Brain microvascular endothelial cell (primary cell): ENCODE data around the gene PICK1.

Experiments
- DNase-seq: peaks from one replicate; pipeline ENCODE4 v3.0.0-alpha.2; 2020
- H3K27ac ChIP-seq: fragments of 250-450 bp; sonication (Bioruptor Pico); 2 replicates; pipeline ENCODE4 v1.5.1; 2020; ENCODE audit warnings: mild to moderate bottlenecking, moderate library complexity
- H3K27me3 ChIP-seq: fragments of 250-450 bp; sonication (Bioruptor Pico); replicated peaks from 2 replicates; pipeline ENCODE4 v1.5.1; 2020; ENCODE audit warnings: mild to moderate bottlenecking
- H3K36me3 ChIP-seq: fragments of 250-450 bp; sonication (Bioruptor Pico); replicated peaks from 2 replicates; pipeline ENCODE4 v1.5.1; 2020; ENCODE audit warnings: mild to moderate bottlenecking
- H3K4me3 ChIP-seq: 2 replicates; pipeline ENCODE4 v1.5.1; 2011; ENCODE audit warnings: low read depth, mild to moderate bottlenecking, control low read depth, low read length, moderate library complexity
- in situ Hi-C: cut with HindIII; loops from 2 replicates; pipeline ENCODE4 v1.10.0; 2017; ENCODE audit warnings: low sequenced_read_pairs, low pct_ligation_motif_present
- TF ChIP-seq, protein P1 (sequence below): IDR thresholded peaks from 2 replicates; pipeline ENCODE4 v1.5.1; 2011; ENCODE audit warnings: low read depth, mild to moderate bottlenecking, moderate library complexity, low read length, control low read depth, inconsistent platforms; ENCODE audit errors: missing control alignments

The PICK1 gene

DNA sequence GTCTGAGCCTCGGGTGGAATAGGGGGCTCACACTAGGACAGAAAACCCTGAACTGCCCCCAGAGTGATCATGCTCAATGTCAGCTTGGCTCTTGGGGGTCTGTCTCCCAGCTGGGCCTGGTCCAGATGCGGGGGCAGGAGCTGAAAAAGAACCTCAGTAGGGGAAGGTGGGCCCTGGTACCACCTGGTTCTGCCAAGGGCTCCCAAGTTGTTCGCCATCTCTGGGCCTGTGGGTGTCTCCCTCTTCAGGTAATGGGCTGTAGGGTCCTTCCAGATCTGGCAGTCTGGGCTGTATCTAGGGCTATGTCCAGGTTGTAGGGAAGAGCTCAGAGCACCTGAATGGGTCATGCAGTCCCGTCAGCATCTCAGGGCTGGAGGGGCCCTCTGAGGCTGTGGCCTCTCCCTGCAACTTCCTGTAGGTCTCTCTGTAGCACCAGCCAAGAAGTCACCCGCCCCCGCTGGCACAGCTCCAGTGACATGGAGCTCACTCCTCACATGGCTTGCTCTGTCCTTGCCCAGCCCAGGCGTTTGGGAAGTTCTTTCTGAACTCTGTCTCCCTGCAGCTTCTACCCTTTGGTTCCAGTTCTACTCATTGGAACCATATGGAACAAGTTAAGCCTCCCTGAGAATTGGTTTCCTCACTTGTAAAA is 39.8 kb upstream of the PICK1 start:
- H3K27me3 ChIP-seq: no peaks in the 10 kb centered on the region
- peak; percentile 30 for DNase-seq
- H3K4me3 ChIP-seq: no peak overlapping the region
- no peaks in the 10 kb centered on the region for H3K36me3 ChIP-seq
- no peak overlapping the region for H3K27ac ChIP-seq
- in situ Hi-C loops: no loop called here
- TF ChIP-seq, protein P1, sequence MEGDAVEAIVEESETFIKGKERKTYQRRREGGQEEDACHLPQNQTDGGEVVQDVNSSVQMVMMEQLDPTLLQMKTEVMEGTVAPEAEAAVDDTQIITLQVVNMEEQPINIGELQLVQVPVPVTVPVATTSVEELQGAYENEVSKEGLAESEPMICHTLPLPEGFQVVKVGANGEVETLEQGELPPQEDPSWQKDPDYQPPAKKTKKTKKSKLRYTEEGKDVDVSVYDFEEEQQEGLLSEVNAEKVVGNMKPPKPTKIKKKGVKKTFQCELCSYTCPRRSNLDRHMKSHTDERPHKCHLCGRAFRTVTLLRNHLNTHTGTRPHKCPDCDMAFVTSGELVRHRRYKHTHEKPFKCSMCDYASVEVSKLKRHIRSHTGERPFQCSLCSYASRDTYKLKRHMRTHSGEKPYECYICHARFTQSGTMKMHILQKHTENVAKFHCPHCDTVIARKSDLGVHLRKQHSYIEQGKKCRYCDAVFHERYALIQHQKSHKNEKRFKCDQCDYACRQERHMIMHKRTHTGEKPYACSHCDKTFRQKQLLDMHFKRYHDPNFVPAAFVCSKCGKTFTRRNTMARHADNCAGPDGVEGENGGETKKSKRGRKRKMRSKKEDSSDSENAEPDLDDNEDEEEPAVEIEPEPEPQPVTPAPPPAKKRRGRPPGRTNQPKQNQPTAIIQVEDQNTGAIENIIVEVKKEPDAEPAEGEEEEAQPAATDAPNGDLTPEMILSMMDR: no peak

DNA sequence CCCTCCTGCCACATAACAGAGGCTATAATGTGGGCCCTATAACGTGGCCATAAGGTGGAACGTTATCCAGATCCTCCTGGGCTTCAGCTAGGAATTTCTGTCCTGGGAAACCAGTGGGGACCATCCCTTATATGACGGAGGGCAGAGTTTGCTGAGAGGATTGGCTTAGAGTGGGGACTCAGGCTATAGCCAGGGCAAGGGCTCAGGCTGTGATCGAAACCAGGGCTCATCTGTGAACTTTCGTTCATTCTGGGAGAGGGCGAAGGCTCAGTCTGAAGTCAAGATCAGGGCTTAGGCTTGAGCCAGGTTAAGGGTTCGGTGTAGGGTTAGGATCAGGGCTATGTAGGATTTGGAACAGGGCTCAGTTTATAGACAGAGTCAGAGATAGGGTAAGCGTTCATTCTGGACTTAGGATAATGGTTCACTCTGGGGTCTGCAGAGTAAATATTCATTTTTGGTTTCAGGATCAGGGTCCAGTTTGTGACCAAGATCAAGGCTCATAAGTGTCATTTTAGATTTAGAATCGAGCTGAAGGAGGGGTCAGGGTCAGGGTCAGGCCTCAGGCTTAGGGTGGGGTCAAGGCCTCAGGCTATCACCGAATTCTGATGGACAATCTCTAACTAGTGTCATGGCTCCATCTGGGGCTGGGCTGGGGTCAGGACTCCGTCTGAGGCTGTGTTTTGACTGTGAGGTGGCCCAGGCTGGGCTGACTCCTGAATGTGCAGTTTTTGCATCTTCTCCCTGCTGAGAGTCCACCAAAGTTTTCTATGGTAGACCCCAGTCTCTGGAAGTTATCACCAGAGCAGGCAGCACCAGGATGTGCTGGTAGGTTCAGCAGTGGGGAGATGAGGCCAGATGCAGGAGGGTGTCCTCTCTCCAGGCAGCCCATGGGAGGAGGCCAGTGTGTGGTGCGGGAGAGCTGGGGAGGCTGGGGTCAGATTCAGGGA is 39.0 kb upstream of the PICK1 start:
- TF ChIP-seq, protein P1: no peak
- no peak overlapping the region for H3K4me3 ChIP-seq
- no peaks in the 10 kb centered on the region for H3K36me3 ChIP-seq
- H3K27me3 ChIP-seq: no peaks in the 10 kb centered on the region
- in situ Hi-C loops: no loop called here
- no peak for DNase-seq
- H3K27ac ChIP-seq: no peak overlapping the region

DNA sequence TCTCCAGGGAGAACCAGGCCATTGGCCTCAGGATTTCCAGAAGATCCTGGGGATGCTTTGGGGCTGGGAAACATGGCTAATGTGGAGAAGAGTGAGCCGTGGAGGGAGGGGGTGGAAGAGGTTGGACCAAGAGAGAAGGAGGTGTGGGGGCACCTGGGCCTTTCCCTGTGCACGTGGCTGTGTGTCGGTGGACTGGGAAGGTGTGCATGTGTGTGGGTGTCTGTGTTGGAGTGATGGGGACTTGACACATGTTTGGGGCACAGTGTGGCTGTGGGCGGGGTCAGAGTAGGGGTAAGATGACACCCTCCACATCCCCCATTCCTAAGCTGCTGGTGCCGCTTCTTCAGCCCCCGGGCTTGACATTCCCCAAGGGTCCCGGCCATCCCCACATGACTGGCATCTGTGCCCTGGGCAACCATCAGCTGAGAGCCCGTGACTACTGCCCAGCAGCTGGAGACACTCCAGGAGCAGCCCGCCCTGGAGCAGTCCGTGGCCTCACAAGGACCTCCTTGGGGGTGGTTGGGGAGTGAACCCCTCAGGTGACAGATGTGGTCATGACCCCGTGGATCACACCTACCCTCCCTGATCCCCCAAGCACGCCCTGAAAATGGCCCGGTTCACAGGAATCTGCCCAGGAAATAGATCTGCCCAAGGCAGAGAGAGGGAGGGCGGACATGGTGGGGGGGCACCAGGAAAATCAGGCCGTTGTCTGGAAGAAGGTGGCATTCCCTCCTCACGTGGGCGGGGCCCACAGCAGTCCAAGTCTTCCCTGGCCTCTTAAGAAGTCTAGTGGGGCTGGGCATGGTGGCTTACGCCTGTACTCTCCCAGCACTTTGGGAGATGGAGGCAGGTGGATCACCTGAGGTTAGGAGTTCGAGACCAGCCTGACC is 38.0 kb upstream of the PICK1 start:
- Histone ChIP-seq H3K27me3 (no peaks in the 10 kb centered on the region), H3K4me3 (no peak overlapping the region), H3K27ac (no peak overlapping the region), H3K36me3 (no peaks in the 10 kb centered on the region)
- no peak for DNase-seq
- in situ Hi-C loops: no loop called here
- TF ChIP-seq, protein P1: no peak

DNA sequence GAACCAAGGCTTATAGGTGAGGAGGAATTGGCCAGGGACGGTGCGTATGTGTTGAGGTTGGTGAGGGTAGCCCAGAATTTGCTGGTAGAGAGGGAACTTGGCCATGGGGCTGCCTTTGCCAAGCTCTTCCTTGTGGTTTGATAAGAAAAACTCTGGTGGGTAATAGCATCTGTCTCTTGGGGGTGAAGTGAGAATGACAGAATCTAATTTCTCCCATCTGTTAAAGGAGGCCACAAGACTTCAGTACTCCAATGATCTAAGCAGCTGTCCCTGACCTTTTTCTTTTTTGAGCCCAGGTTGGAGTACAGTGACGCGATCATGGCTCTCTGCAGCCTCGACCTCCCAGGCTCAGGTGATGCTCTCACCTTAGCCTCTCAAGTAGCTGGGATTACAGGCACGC is 36.0 kb upstream of the PICK1 start:
- Histone ChIP-seq H3K27me3 (no peaks in the 10 kb centered on the region), H3K36me3 (no peaks in the 10 kb centered on the region), H3K27ac (no peak overlapping the region), H3K4me3 (no peak overlapping the region)
- TF ChIP-seq, protein P1: no peak
- no peak for DNase-seq
- in situ Hi-C loops: no loop called here

DNA sequence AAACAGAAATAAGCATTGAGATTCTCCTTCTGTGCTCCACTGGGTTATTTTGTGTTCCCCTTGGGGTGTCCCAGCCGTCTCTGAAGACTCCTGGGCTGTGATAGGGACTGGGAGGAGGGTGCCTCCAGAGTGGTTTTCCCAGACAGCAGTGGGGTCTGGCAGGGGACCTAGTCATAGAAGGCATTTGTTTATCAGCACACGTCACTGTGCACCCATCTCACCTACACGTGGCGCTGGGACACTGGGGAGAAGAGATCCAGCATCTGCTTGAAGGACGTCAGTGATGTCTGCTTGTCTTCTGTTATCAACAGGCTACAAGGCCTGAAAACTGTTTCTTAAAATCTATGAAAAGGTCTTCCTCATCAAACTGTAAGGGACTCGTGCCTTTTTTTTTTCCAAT is 34.2 kb upstream of the PICK1 start:
- H3K27ac ChIP-seq: no peak overlapping the region
- H3K27me3 ChIP-seq: no peaks in the 10 kb centered on the region
- in situ Hi-C loops: no loop called here
- H3K4me3 ChIP-seq: no peak overlapping the region
- DNase-seq: no peak
- H3K36me3 ChIP-seq: no peaks in the 10 kb centered on the region
- TF ChIP-seq, protein P1: no peak
